ENCODE data around the gene PAQR3.

The PAQR3 gene

GRCh38 chr4:78862314-78862737 lies 76.9 kb downstream of the PAQR3 start:
- DNase-seq (ENCODE audit: low spot score) = no peak
